ENCODE data around the gene BOD1L2. TPM values are rescaled to one million over a fixed set of nuclear protein-coding genes. Genes with fewer than 3 reads are reported as not detected.

Gene BOD1L2
- total RNA-seq, 2 donors from 2014 or later: 24.1 TPM; not detected in 1

DNA sequence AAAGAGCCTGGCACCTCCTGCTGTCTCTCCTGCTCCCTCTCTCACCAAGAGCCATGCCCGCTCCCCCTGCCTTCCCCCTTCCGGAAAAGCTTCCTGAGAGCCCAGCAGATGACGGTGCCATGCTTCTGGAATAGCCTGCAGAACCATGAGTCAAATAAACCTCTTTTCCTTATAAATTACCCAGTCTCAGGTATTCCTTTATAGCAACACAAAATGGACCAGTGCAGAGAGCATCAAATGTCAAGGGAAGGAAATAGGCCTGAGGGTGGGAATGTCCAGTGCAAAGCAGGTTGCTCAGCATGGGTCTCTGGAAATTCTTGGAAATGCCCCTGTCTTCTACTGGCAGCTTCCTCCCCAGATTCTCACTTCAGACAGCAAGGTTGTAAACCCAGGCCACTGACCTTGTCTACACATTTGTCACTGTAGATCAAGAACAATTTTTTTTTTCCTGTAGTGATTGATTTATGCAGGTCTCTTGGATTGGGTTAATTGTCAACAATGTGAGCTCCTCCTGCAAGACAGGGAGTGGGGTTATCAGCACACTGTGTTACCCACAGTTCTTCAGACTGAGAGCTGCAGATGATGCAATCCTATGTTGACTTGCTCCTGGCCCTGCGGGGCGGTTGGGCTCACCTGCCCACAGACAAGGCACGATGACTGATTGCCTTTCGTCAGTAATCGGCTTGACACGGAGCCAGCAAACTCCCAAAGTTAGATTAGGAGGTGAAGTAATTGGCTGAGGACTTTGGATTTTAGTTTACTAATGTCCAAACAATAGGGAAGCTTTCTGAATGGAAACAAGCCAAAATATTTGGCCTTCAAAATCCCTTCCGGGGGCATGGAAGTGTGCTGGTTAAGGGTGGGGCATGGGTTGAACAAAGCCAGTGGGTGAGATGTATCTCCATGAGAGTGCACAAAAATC is 5.4 kb upstream of the BOD1L2 start:
- 57% methylated on average over 10 of the region's 10 CpGs for WGBS
- Histone ChIP-seq H3K4me3 (no peak overlapping the region), H3K27ac (no peak overlapping the region), H3K9me3 (no peaks in the 10 kb centered on the region), H3K4me1 (replicated peaks) (no peaks in the 10 kb centered on the region), H3K36me3 (no peaks in the 10 kb centered on the region), H3K27me3 (replicated peaks; ENCODE audit: insufficient read depth) (peaks cover 2% of the 10 kb centered on the region)
- no peak for TF ChIP-seq POLR2AphosphoS5 (IDR thresholded peaks at IDR 0.05)
- intact Hi-C loops (cut with DNase I): no loop called here
- DNase-seq (ENCODE audit: low spot score): no peak

DNA sequence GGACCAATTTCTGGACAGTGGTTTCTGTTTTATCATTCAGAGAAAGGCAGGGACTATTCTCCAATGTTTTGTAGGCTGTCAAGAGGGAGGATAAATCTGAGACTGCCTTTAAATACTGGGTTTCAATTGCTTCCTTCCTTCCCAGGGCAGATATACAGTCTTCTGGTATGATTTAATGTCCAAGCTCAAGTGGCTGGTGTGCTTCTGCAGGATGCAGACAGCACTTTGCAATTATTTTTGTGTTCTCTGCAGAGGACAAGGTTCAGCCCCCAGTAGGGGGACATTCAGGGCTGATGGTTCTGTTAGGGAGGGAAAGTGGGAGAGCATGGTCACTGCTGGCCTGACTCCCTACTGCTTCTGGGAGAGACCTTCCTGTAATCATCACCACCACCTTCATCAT is 4.6 kb upstream of the BOD1L2 start:
- intact Hi-C loops (cut with DNase I): no loop called here
- no peaks in the 10 kb centered on the region for H3K4me1 ChIP-seq (replicated peaks)
- H3K36me3 ChIP-seq: no peaks in the 10 kb centered on the region
- DNase-seq (ENCODE audit: low spot score): no peak
- TF ChIP-seq, protein P1, sequence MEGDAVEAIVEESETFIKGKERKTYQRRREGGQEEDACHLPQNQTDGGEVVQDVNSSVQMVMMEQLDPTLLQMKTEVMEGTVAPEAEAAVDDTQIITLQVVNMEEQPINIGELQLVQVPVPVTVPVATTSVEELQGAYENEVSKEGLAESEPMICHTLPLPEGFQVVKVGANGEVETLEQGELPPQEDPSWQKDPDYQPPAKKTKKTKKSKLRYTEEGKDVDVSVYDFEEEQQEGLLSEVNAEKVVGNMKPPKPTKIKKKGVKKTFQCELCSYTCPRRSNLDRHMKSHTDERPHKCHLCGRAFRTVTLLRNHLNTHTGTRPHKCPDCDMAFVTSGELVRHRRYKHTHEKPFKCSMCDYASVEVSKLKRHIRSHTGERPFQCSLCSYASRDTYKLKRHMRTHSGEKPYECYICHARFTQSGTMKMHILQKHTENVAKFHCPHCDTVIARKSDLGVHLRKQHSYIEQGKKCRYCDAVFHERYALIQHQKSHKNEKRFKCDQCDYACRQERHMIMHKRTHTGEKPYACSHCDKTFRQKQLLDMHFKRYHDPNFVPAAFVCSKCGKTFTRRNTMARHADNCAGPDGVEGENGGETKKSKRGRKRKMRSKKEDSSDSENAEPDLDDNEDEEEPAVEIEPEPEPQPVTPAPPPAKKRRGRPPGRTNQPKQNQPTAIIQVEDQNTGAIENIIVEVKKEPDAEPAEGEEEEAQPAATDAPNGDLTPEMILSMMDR (IDR thresholded peaks at IDR 0.05): no peak
- no peak for TF ChIP-seq POLR2A (IDR thresholded peaks at IDR 0.05)
- no peak overlapping the region for H3K27ac ChIP-seq
- no peaks in the 10 kb centered on the region for H3K9me3 ChIP-seq
- no peak overlapping the region for H3K4me3 ChIP-seq
- peaks cover 2% of the 10 kb centered on the region for H3K27me3 ChIP-seq (replicated peaks; ENCODE audit: insufficient read depth)

DNA sequence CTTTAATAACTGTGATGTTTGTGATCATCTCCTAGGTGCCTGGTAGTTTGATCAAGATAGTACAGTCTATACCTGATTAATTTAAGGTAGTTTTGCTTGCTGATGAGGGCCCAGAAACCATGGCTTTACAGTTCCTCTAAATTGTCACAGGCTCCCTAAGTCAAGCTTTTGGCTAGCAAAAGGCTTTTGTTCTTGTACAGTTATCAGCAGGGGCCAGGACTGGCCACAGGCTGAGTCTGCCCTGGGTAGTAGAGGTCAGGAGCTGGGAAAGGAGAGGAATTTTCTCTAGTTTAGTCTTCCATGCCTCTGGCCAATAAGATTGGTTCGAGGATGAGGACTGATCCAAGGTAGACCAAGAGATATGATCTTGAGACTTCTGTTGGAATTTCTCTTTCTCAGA is 3.6 kb upstream of the BOD1L2 start:
- DNase-seq (ENCODE audit: low spot score): no peak
- 53% methylated on average over 1 of the region's 1 CpG for whole genome bisulfite sequencing

DNA sequence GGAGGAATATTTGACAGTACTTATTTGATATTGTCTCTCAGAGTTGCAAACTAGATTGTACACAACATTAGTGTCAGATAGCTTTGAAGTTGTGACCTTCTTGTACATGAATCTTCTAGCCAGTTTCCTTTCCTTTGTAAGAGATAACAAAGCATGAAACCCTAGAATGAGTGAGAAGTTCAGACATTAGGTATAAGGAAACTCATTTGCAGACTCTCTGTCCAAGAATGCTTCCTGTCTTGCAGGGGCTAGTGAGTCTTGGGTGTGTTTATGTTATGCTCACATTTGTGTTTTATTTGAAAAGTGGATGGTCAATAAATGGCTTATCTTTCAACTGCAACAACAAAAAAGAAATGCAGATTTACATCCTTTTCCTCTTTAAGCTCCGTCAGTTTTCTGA is 1.4 kb downstream of the BOD1L2 start:
- no peaks in the 10 kb centered on the region for H3K4me1 ChIP-seq (replicated peaks)

More for the DNA sequence above, 3.6 kb upstream of the BOD1L2 start:
- Histone ChIP-seq H3K4me3 (no peak overlapping the region), H3K36me3 (no peaks in the 10 kb centered on the region), H3K27ac (no peak overlapping the region), H3K4me1 (replicated peaks) (no peaks in the 10 kb centered on the region), H3K9me3 (no peaks in the 10 kb centered on the region), H3K27me3 (replicated peaks; ENCODE audit: insufficient read depth) (peaks cover 2% of the 10 kb centered on the region)
- intact Hi-C loops (cut with DNase I): no loop called here
- no peak for TF ChIP-seq POLR2AphosphoS5 (IDR thresholded peaks at IDR 0.05)
- no peak for TF ChIP-seq POLR2A (IDR thresholded peaks at IDR 0.05)
- TF ChIP-seq, protein P1 (IDR thresholded peaks at IDR 0.05): no peak

DNA sequence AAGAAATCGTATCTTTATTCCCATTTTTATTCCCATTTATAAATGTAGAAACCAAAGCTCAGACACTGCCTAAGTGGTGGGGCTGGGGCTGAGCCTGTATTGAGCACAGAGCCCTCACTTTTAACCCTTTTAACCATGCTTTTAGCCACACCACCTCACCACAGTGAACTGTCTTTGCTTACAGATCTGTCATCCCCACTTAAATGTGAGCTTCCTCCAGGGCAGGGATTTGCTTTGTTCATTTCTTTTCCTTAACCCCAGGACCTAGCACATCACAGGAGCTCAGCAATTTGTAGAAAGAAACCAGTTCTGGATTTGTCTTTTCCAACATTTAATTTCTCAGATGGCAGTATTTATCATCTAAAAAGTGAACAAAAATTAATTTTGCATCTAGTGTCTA is 2.2 kb downstream of the BOD1L2 start:
- TF ChIP-seq, protein P1 (IDR thresholded peaks at IDR 0.05): no peak
- no peak for TF ChIP-seq POLR2AphosphoS5 (IDR thresholded peaks at IDR 0.05)
- TF ChIP-seq POLR2A (IDR thresholded peaks at IDR 0.05): no peak
- Histone ChIP-seq H3K4me1 (replicated peaks) (no peaks in the 10 kb centered on the region), H3K36me3 (no peaks in the 10 kb centered on the region), H3K9me3 (no peaks in the 10 kb centered on the region), H3K27ac (no peak overlapping the region), H3K27me3 (replicated peaks; ENCODE audit: insufficient read depth) (no peaks in the 10 kb centered on the region), H3K4me3 (no peak overlapping the region)
- no peak for DNase-seq (ENCODE audit: low spot score)
- intact Hi-C loops (cut with DNase I): no loop called here
- WGBS: 75% methylated on average over 1 of the region's 1 CpG

More for the DNA sequence above, 1.4 kb downstream of the BOD1L2 start:
- intact Hi-C loops (cut with DNase I): no loop called here
- TF ChIP-seq POLR2A (IDR thresholded peaks at IDR 0.05): no peak
- TF ChIP-seq, protein P1 (IDR thresholded peaks at IDR 0.05): no peak
- TF ChIP-seq POLR2AphosphoS5 (IDR thresholded peaks at IDR 0.05): no peak
- Histone ChIP-seq H3K36me3 (no peaks in the 10 kb centered on the region), H3K4me3 (no peak overlapping the region), H3K27ac (no peak overlapping the region), H3K27me3 (replicated peaks; ENCODE audit: insufficient read depth) (no peaks in the 10 kb centered on the region), H3K9me3 (no peaks in the 10 kb centered on the region)
- 53% methylated on average over 1 of the region's 1 CpG for WGBS
- no peak for DNase-seq (ENCODE audit: low spot score)
